Fibroblast of upper back skin (primary cell): ENCODE results near the gene ZNF532.

ENCODE experiments used
- DNase-seq: peaks from one replicate; pipeline ENCODE4 v3.0.0-alpha.2; 2013

Gene ZNF532

DNA sequence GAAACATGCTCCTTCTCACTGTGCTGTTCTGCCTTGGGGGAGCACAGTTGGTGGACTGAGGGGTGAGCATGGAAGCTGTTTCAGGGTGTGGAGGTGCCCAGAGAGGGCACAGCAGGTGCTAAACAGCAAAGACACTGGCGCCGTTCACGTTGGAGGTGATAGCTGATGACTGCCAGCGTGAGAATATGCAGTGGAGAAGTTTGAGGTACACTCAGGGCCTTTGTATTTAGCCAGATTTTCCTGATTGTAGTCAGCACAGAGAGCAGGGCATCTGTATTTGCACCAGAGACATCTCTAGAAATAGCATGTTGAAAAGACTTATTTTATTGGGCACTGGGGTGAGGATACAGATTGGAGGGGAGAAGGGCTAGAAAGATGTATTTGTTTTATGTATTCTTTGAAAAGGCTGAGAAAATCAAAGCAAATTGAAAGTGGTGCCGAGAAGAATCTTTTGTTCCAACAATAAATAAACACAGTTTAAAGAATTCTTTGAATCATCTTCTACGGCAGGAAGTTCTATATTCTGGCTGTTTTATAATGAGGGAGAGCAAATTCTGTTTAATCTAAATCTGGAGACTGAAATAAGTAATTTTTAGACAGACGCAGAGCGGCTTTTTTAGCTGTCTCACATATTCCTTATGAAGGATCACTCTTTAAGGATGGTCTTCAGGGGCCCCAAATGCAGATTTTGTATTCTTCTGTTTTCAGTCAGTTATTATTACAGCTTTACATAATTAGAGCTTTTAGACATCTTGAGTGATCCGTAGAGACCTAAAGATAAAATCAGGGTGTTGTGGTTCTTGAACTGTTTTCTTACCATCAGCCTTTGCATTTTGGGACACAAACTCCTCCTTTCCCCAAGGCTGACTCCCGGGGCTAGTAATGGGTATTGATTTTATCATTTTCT lies 7.1 kb downstream of the ZNF532 start:
- DNase-seq: no peak

DNA sequence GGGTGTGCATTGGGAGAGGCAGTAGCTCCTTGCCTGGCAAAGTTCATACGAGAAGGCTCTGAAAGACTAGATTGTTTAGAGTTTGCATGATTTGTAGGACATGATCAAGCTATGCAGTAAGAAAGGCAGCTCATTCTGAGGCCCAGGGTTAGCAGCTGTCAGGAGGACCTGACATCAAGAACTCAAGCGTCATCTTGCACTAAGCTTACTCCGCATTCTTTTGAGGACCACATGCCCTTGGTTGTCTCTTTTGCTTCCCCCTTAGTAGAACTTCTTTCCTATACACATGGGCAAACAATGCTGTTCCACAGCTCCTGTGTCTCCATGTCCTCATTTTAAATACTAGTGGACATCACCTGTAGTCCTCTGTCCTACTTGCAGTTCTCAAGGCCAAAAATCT lies 14.0 kb downstream of the ZNF532 start:
- no peak for DNase-seq

DNA sequence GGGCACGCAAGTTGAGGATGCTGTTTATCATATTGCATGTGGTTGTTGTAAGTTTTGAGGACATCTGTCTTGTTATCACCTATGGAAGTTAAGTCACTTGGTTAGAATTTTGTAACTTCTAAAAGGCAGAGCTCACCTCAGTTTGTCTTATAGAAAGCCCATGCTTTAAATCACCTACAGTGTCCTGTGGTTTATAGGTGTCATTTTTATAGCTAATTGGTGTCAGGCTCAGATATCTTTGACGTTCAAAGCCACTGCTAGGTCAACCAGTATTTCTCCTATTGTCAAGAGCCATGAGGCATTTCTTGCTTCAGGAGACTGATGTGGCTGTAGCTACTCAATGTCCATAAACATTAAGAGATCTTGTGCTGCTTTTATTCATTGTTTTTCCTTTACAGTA lies 16.8 kb downstream of the ZNF532 start:
- DNase-seq: no peak

DNA sequence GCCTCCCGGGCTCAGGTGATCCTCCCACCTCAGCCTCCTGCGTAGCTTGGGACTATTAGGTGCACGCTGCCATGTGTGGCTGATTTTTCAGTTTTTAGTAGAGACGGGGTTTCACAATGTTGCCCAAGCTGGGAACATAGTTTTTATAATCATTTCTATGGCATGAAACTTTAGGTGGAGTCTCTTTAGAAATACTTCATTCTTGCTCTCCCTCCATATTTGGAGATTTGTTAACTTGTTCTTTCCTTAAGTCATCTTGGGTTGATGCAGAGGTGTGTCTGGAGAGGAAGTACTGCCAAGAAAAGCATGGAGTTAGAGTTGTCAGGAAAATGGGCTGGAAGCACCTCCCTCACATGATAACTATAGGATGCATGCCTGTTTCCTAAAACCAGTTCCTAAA lies 17.4 kb downstream of the ZNF532 start:
- DNase-seq: peak; percentile 51

DNA sequence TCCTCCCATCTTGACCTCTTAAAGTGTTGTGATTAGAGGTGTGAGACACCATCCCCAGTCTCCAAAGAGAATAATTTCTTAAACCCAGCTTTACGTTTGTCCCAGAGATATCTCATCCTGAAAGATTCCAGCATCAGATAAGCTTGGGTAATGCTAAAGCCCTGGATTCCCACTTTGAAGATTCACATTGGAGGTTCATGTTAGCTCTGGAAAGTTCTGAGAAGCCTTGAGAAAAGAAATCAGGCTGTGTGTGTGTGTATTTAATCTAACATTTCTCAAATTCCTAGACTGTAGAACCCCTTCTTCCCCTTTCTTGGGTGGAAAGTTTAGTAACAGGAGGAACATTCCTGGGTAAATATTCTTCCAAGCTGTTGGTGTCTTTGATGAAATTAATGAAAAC lies 18.0 kb downstream of the ZNF532 start:
- DNase-seq: peak; percentile 47

DNA sequence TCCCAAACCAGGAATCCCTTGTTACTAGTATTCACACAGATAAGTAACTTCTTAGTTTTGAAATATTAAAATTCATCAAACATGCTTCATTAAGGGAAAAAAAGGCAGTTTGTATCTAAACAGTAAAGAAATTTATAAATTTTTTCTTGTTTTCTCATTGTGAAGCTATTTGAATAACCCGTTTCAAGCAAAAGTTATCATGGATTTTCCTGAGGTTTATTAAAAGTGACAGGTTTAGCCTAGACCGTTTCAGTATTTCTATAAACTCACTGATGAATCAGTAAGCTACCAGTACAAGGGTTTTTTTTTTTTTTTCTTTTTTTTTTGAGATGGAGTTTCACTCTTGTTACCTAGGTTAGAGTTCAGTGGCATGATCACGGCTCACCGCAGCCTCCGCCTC lies 20.0 kb downstream of the ZNF532 start:
- no peak for DNase-seq

DNA sequence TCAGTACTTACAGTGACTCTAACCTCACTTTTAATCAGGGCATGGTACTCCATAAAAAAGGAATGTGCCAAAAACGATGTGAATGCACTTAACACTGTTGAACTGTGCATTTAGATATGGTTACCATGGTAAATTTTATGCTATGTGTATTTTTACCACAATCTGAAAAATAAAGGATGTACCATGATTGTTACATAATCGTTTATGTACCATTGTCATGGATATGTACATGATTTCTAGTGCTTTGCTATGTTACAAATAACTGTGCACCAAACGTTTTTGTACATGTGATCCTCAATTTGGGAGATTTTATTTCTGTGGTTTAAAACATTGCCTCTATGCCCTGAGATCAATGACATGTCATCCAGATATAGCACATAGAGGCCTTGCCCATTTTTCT lies 21.8 kb downstream of the ZNF532 start:
- DNase-seq: no peak

DNA sequence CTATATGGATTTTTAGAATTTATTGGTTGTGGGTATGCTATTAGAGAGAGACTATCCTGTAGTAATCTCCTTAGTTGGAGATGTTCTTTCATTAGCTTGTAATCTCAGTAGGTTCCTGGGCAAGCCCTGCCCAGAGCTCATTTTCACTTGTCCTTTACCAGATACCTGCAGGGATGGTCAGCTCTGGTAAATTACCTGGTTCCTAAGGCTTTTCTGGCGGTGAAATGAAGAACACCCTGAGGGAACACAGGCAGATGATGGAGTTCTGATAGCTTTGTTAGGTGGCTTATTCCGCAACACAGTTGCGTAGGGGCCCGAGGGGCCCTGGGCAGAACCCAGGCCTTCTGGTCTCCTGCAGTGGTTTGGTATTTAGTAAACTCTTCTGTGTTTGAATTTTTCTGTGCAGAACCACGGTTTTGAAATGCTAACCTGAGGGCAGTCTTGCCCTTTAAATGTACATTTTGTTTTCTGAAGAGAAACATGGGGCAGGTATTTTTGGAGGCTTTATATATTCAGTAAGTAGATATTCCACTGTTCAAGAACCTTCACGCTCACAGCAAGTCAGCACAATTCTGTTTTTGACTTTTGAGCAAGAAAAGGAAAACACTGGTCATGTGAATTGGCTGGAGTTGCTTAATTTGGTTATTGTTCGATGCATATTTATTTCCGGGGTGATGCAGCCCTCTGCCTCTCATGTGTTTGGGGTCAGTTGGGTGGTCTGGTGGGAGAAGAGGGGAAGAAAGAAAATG lies 22.4 kb downstream of the ZNF532 start:
- DNase-seq: no peak

DNA sequence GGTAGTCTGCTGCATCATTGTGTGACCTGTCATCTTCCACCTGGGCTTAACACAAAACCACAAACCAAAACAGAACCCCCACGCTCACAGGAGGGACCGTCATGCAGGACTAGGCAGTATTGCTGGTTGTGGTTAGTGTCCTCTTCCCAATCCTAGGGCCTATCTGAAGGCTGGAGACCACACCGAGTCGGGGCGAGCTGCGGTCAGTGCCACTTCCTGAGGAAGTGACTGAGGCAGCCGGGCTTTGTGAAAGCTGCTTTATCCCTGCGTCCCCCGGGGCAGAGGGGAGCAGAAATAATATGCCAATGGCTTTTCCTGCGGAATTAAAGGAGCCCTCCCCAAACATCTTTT lies 22.9 kb downstream of the ZNF532 start:
- DNase-seq: no peak

DNA sequence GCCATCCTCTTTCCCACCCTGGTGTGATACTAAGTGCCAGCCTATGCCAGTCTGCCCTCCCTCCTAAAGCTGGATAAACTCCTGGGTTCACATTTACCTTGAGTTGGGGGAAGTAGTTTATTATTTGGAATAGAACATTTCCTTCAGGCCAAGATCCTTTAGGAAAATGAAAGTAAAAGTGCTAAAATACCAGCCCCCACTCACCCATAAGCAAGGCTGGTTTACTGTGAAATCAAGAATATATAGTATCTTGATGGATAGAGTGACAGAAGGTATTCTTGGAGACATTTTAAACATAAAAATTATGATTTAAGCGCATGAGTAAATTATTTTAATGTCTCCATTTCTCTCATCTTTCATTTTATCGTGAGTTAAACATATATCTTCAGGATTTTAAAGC lies 27.1 kb downstream of the ZNF532 start:
- no peak for DNase-seq

DNA sequence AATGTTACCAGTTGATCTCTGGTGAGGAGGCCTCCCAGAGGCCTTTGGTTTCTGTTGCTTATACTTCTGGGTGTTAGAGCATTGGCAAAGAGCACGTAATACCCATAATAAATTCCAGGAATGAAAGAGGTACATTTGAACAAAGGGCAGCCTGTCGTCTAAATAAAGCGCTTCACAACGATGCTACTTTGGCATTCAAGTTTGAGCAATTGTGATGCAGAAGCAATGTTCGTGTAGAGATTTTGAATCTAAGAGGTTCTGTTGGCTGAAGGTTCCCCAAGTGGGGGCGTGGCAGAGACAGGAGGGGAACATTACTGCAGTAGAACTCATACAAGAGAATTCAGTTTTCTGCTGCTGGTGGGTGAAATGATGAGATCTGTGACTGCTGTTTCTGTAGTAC lies 27.8 kb downstream of the ZNF532 start:
- DNase-seq: no peak

DNA sequence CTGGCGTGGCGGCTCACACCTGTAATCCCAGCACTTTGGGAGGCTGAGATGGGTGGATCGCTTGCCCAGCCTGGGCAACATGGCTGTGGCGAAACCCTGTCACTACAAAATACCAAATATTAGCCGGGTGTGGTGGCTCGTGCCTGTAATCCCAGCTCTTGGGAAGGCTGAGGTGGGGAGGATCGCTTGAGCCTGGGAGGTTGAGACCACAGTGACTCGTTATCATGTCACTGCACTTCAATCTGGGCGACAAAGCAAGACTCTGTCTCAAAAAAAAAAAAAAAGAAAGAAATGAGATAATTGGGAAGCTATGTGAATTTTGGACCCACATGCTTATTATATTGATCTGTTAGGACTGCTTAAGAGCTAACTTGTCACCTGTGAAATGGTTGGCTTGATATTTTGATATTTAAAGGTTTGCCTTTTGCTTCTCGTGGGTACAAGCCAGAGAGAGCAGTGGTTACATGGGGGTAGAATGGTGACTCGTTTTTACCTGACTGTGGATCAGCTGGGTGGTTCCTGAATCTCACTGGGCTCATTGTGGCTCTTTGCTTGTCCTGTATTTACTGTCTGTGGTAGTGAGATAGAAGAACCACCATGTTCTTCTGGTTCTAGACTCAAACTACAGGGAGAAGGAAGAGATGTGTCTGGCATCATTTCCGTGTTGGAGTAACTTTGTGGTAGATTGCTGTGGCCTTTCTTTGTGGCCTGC lies 28.9 kb downstream of the ZNF532 start:
- DNase-seq: no peak

DNA sequence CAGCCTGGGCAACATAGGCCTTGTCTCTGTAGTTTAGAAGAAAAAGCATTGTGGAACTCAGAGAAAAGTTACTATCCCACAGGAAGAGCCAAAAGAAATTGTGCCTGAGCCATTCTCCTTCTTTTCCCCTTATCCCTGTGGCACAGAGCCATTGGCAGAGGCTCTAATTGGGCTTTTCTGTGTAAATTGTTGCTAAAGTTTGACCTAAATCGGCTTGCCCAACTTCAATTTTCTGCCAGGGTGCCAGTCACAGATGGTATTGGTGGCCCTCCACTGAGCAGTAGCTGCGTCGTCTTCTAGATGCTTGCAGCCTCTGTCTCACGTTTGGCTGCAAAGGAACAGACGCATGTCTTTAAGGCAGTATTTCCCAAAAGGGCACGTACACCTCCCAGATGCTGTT lies 30.3 kb downstream of the ZNF532 start:
- no peak for DNase-seq

DNA sequence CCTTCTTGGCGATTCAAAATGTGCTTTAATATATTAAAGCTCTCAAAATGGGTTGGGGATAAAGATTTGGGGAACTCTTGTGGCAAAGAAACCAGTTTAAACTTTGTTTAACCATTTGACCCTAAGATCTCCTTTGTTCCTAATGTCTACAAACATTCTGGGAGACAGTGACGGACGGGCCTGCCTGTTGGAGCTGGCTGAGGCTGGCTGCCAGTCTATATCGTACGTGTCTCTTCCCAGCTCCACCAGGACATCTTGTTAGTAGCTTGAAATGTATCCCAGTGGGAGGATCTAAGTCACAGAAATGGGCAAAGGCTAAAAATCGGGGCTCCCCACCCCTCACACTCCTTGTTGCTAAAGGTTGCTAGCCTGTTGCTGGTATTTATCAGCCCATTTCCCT lies 30.7 kb downstream of the ZNF532 start:
- DNase-seq: no peak

DNA sequence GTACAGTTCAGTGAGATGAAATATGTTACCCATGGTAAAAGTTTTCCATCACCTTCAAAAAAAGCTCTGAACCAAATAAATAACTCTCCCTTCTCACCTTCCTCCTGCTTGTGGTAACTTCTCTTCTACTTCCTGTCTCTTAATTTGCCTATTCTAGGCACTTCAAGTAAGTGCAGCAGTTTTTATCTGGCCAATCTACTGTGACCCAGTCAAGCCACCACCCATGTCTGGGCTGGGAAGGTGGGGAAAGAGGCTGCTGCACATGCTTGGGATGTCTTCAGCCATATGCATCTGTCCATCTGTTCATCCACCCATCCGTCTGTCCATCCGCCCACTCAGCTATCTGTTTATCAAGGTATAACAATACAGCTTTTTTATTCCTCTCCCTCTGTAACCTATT lies 31.6 kb downstream of the ZNF532 start:
- DNase-seq: no peak

DNA sequence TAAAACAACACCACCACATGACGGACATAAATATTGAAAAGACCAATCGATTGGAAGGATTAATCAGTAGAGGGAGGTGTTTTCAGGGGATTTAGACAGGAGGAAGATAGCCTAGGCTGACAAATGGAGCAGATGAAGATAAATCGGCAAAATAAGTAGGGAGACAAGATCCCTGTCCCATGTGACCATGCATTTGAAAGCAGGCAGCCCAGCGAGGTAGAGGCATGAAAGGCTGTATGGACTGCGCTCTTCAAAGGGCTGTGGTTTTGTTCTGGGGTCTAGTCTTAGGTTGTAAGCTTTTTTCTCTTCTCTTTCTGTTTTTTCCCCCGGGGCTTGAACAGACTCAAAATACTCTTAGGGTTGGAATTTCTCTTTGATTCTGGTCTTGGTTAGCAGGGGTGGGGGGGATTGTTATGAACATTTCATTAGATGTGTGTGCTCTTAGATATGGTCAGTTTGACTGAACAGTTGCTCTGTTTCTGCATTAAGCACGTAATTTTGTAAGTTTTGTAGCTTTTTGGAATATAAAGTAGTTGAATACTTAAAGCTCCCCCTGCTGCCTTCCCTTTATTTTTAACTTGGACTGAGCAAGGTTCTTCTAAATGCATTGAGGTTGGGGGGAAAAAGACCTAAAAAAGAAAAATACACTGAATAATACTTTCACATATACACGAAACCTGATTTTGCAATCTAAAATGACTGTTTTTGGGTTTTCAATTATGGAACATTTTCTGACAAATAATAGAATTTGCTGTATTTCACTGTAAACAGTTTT lies 32.2 kb downstream of the ZNF532 start:
- no peak for DNase-seq

DNA sequence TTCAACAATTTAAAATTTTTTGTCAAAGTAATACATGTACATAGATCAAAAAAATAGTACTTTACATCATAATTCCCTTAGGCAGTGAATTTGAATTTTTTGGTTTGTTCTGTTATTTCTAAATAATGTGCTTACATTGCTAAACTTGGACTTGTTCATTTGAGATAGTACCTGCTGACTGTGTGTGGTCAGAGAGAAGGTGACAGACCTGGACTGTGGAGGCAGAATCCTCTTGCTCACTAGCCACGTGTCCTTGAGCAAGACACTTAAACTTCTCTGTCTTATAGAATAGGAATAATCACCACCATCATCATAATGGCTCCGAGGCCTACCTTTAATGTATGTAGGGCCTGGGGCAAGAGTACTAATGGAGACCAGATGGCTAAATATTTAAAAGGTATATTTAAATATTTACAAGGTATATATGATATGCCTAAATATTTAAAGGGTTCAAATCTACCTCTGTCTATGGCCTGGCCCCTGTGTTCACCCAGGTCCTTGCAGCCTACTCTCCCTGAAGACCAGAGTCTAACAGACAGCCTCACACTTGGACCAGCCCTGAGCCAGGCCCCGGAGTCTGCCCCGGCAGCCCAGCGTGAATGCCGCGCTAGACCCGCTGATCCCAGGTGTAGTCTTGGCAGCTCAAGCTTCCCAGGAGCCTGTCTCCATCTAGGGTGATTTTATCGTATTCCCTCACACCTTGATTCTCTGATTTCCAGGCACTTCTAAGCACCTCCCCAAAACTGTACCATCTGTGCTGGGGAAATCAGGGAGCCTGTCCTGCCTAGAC lies 33.5 kb downstream of the ZNF532 start:
- DNase-seq: no peak

DNA sequence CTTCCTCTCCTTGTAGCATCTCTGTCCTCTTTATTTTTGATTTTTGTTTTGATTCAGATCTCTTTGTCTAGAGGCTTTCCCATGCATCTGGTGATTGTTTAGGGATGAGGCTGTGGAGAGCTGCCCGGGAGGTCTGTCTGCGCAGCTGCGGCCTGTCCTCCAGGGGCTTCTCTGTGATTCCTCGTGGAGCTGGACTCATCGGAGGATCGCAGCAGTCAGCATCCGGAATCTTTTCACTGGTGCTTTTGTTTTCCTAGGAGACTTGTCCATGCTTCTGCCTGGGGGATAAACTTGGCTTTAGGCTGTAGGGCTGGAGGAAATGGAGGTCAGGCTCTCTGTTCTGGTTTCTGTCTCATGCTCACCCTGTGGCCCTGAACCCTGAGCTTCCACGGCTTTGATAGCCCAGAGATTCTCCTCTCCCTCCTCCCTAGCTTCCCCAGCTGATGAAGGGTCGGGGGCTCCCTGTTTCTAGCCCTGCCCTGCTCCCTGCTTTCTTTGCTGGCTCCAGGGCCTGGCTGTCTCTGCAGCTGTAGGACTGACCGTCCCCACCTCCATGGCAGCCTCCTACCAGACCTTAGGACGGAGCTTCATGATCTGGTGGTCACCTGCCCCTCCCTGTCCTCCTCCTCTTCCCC lies 35.5 kb downstream of the ZNF532 start:
- peak; percentile 42 for DNase-seq

DNA sequence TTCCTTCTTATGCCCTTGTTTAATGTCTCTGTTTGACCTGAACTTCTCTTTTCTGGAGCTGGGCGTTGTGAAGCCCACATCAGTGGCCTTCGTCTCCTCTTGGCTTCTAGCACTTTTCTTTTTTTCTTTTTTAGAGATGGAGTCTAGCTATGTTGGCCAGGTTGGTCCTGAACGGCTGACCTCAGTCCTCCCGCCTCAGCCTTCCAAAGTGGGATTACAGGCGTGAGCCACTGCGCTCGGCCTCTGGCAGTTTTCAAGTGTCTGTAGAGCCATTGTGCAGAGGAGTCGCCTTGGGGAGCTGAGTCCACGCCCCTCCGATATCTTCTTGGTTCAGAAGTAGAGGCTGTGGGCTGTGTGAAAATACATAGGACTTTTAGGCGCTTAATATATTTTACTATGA lies 36.5 kb downstream of the ZNF532 start:
- no peak for DNase-seq

DNA sequence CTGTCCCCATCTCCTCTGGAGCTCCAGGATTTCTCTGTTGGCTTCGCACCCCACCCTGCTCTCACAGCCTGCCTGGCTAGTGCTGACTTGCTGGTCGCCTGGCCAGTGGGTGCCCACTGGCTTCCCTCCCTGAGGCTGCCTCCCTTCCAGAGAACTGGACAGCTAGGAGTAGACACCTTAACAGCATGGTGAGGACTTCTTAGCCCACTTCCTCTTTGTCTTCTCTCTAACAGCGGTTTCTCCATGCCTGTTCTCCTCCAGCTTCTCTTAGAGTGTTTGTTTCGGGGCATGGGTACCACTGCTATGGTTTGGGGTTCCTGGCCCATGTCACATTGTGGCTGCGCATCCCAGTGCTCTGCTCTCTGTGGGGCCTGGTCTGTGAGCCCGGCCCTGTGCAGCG lies 37.1 kb downstream of the ZNF532 start:
- DNase-seq: no peak

DNA sequence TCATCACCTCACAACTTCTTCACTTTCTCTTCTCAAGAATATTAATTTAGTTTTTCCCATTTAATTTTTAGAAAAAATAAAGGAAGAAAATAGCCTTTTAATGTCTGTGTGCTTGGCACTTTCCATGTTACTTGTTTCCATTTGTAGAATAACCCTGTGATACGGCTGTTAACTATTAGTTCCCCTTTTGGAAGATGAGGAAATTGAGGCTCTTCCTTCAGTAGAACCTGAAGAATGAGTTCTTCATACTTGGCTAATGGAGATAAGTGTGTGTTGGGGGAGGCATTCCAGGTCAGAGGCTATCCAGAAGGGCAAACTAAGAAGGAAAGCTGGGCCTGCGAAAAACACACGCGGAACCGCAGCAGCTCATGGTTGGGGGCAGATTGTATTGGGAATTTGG lies 38.3 kb downstream of the ZNF532 start:
- DNase-seq: no peak

DNA sequence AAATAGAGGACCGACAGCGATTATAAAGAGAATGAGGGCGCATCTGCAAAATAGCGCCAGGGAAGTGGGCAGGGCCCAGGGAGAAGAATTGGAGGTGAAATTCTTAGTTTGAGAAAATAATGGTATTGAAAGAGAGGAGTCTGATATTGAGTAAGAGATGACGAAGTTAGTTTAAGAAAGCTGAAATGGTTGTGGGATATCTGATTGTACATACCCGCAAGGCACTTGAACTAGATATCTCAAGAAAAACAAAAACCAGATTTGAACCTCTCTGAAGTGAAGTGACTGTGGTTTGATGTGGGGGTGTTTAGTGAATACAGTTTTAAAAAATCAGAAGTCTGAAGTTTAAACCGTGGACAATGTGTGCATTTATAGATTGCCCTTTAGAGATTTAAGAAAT lies 38.9 kb downstream of the ZNF532 start:
- no peak for DNase-seq
